ENCODE results near the gene GRWD1. TPM values are rescaled to one million over a fixed set of nuclear protein-coding genes. Genes with fewer than 3 reads are reported as not detected.
A peak's percentile ranks its signal among the peaks of the same experiment; 100 is the strongest.

The GRWD1 gene
- total and polyA plus RNA-seq, 2 of the 13 experiments (the other 11 are each of a cell fraction or from before 2014, with no cell fraction given), result 10.8 to 46.6 TPM

GRCh38 chr19:48477698-48478338, 32.0 kb downstream of the GRWD1 start:
- in situ Hi-C loops (cut with HindIII; ENCODE audit: extremely low pct_ligation_motif_present, low pct_unique_long_range_greater_than_20kb), result no loop called here
- FAIRE-seq, result no peak

GRCh38 chr19:48478339-48479256, 32.8 kb downstream of the GRWD1 start:
- Histone ChIP-seq H3K27me3 (ENCODE audit: control insufficient read depth in 1 of 2, insufficient read depth in 2 of 2, low read length in 2 of 2) (no peaks in the 10 kb centered on the region), H3K4me1 (ENCODE audit: insufficient read depth, low read length) (peaks cover 2% of the 10 kb centered on the region; the same call in 1 of the 2 replicates), H3K9me3 (ENCODE audit: low read length) (no peaks in the 10 kb centered on the region), H3K27ac (ENCODE audit: extremely low read length, insufficient read depth, low read length) (no peak overlapping the region), H2AFZ (ENCODE audit: low read length) (no peak overlapping the region), H3K4me2 (ENCODE audit: low read depth, low read length) (no peak overlapping the region), H3K36me3 (replicated peaks in 1 of 2; ENCODE audit: control insufficient read depth in 1 of 2, insufficient read depth in 2 of 2, low read length in 2 of 2) (peaks cover 22 to 32% of the 10 kb centered on the region in 2 experiments; a peak in 4 of 5 replicates), H4K20me1 (ENCODE audit: insufficient read depth, low read length) (no peaks in the 10 kb centered on the region), H3K79me2 (ENCODE audit: insufficient read depth, low read length) (no peaks in the 10 kb centered on the region), H3K9ac (ENCODE audit: insufficient read depth, low read depth, low read length) (no peak overlapping the region), H3K4me3 (replicated peaks in 1 of 3; ENCODE audit: insufficient read depth in 1 of 3, low read depth in 2 of 3, low read length in 3 of 3) (no peak overlapping the region)
- CTCF ChIA-PET (ENCODE audit: low intra/inter-chr PET ratio, low total read pairs), result no interaction called here
- in situ Hi-C loops (cut with HindIII; ENCODE audit: extremely low pct_ligation_motif_present, low pct_unique_long_range_greater_than_20kb) (no loop called here), intact Hi-C loops (cut with micrococcal nuclease; ENCODE audit: unreplicated experiment) (no loop called here)
- DNase-seq (ENCODE audit: low spot score) (no peak), ATAC-seq (no peak), FAIRE-seq (no peak)
- TF ChIP-seq SMARCC2 (IDR thresholded peaks at IDR 0.05) (no peak), ZKSCAN5 (CRISPR knock-in tag; IDR thresholded peaks at IDR 0.05) (no peak), ZSCAN22 (CRISPR knock-in tag; IDR thresholded peaks at IDR 0.05) (peak; percentile 81; the same call in 1 of the 2 replicates)
- no TSS peak for BruUV-seq (replicated peaks)
- POLR2A ChIA-PET, result interaction anchor here (0.9 to 1.4 kb wide), 2 partner anchors 9 to 15 kb away, joined by 4 read pairs; no protein-coding TSS in a partner anchor
- WGBS (ENCODE audit: low lambda C conversion rate), result 97% methylated on average over 24 of the region's 29 CpGs

More at GRCh38 chr19:48477698-48478338, 32.0 kb downstream of the GRWD1 start:
- peaks cover 23 to 40% of the 10 kb centered on the region in 2 experiments; a peak in 4 of 5 replicates for H3K36me3 ChIP-seq (replicated peaks in 1 of 2; ENCODE audit: control insufficient read depth in 1 of 2, insufficient read depth in 2 of 2, low read length in 2 of 2)
- H3K9me3 ChIP-seq (ENCODE audit: low read length), result no peaks in the 10 kb centered on the region
- TF ChIP-seq PCBP1 (IDR thresholded peaks at IDR 0.05; ENCODE audit: borderline replicate concordance, low read depth, low read length) (0 out of 2 replicates have a peak, but pooled peaks have one; percentile 39), ZNF446 (CRISPR knock-in tag; IDR thresholded peaks at IDR 0.05) (no peak), POLR2G (IDR thresholded peaks at IDR 0.05; ENCODE audit: low read depth, low read length) (0 out of 2 replicates have a peak, but pooled peaks have one; percentile 13), AGO2 (optimal IDR thresholded peaks at IDR 0.05; ENCODE audit: low read depth, low read length) (peak; percentile 61), ZNF580 (CRISPR knock-in tag; IDR thresholded peaks at IDR 0.05; ENCODE audit: borderline replicate concordance, low read depth) (no peak), NFATC3 (CRISPR knock-in tag; IDR thresholded peaks at IDR 0.05) (no peak)
- no peak overlapping the region for H2AFZ ChIP-seq (ENCODE audit: low read length)
- no peaks in the 10 kb centered on the region for H3K4me1 ChIP-seq (ENCODE audit: insufficient read depth, low read length)
- H3K4me2 ChIP-seq (ENCODE audit: low read depth, low read length), result no peak overlapping the region
- H3K79me2 ChIP-seq (ENCODE audit: insufficient read depth, low read length), result no peaks in the 10 kb centered on the region
- H4K20me1 ChIP-seq (ENCODE audit: insufficient read depth, low read length), result no peaks in the 10 kb centered on the region
- ChIA-PET POLR2A (no interaction called here), CTCF (ENCODE audit: low intra/inter-chr PET ratio, low total read pairs) (no interaction called here)
- H3K27ac ChIP-seq (ENCODE audit: extremely low read length, insufficient read depth, low read length), result no peak overlapping the region
- H3K4me3 ChIP-seq (replicated peaks in 1 of 3; ENCODE audit: insufficient read depth in 1 of 3, low read depth in 2 of 3, low read length in 3 of 3), result no peak overlapping the region
- DNase-seq (ENCODE audit: low spot score), result no peak
- BruUV-seq (replicated peaks), result no TSS peak
- no peaks in the 10 kb centered on the region for H3K27me3 ChIP-seq (ENCODE audit: control insufficient read depth in 1 of 2, insufficient read depth in 2 of 2, low read length in 2 of 2)
- ATAC-seq, result no peak
- WGBS (ENCODE audit: low lambda C conversion rate), result 94% methylated on average over 17 of the region's 22 CpGs
- no peak overlapping the region for H3K9ac ChIP-seq (ENCODE audit: insufficient read depth, low read depth, low read length)
- intact Hi-C loops (cut with micrococcal nuclease; ENCODE audit: unreplicated experiment), result no loop called here

Measured in HepG2 (cell line).